IMR-90 (cell line): ENCODE data around the gene HGFAC. TPM values are rescaled to one million over a fixed set of nuclear protein-coding genes. Genes with fewer than 3 reads are reported as not detected.

Experiments used
- ATAC-seq: fragments of 200-7000 bp; cut with Tn5 transposase; 2 replicates; pipeline ENCODE4 v1.9.1; 2020; ENCODE audit warnings: low read depth, mild to moderate bottlenecking, moderate library complexity
- BruUV-seq: library from RNA; stranded (reverse); fragments of 400-500 nt; replicated peaks from 2 replicates; lab custom pipeline; 2021; lab: Mats Ljungman, UMichigan
- CTCF ChIA-PET: fragments of 300-600 bp; formaldehyde crosslinking; extraction: SDS; loops from one replicate; lab custom pipeline; 2021; ENCODE audit warnings: antibody characterized with exemption; lab: Yijun Ruan, JAX
- POLR2A ChIA-PET: fragments of 300-600 bp; sonication (Branson Sonifier 250); formaldehyde crosslinking; loops from one replicate; lab custom pipeline; 2022; ENCODE audit warnings: antibody characterized with exemption; ENCODE audit not compliant: unreplicated experiment; lab: Charles Lee
- DNase-seq: peaks from one replicate; pipeline ENCODE4 v3.0.0; 2013
- H2AFZ ChIP-seq: replicated peaks from 2 replicates; pipeline ENCODE3; 2013; ENCODE audit warnings: low read length, mild to moderate bottlenecking; ENCODE audit not compliant: poor library complexity
- H2AK5ac ChIP-seq: 2 replicates; pipeline ENCODE4 v1.6.1; 2013; ENCODE audit warnings: low read depth, low read length, inconsistent platforms
- H2AK9ac ChIP-seq: replicated peaks from 2 replicates; pipeline ENCODE3; 2013; ENCODE audit warnings: mild to moderate bottlenecking, low read depth, low read length, moderate library complexity; ENCODE audit not compliant: poor library complexity
- H2BK120ac ChIP-seq: 2 replicates; pipeline ENCODE4 v1.6.1; 2013; ENCODE audit warnings: low read depth, low read length, inconsistent platforms
- H2BK15ac ChIP-seq: 3 replicates; pipeline ENCODE4 v1.6.1; 2013; ENCODE audit warnings: low read depth, low read length, inconsistent platforms
- H2BK20ac ChIP-seq: 2 replicates; pipeline ENCODE4 v1.6.1; 2013; ENCODE audit warnings: low read depth, mild to moderate bottlenecking, inconsistent platforms, low read length, moderate library complexity
- H2BK5ac ChIP-seq: 2 replicates; pipeline ENCODE4 v1.6.1; 2013; ENCODE audit warnings: mild to moderate bottlenecking, low read depth, low read length, inconsistent platforms; ENCODE audit not compliant: poor library complexity, severe bottlenecking
- H3K14ac ChIP-seq: replicated peaks from 2 replicates; pipeline ENCODE4 v1.6.1; 2013; ENCODE audit warnings: low read depth, low read length, inconsistent platforms
- H3K18ac ChIP-seq: 2 replicates; pipeline ENCODE4 v1.6.1; 2013; ENCODE audit warnings: low read depth, low read length, control low read depth
- H3K23ac ChIP-seq: 2 replicates; pipeline ENCODE4 v1.6.1; 2013; ENCODE audit warnings: low read depth, low read length, inconsistent platforms
- H3K27ac ChIP-seq: 2 replicates; pipeline ENCODE4 v1.5.1; 2013; ENCODE audit warnings: mild to moderate bottlenecking, control low read depth, low read length; ENCODE audit not compliant: insufficient read depth
- H3K27me3 ChIP-seq: 2 replicates; pipeline ENCODE4 v1.6.1; 2013; ENCODE audit warnings: low read length; ENCODE audit not compliant: control insufficient read depth, insufficient read depth
- H3K36me3 ChIP-seq: 2 replicates; pipeline ENCODE4 v1.6.1; 2013; ENCODE audit warnings: low read length, mixed read lengths; ENCODE audit not compliant: control insufficient read depth, insufficient read depth
- H3K4ac ChIP-seq: 2 replicates; pipeline ENCODE4 v1.6.1; 2013; ENCODE audit warnings: low read depth, low read length, inconsistent platforms
- H3K4me1 ChIP-seq: 2 replicates; pipeline ENCODE4 v1.6.1; 2013; ENCODE audit warnings: low read length, mixed read lengths; ENCODE audit not compliant: control insufficient read depth, insufficient read depth
- H3K4me2 ChIP-seq: 2 replicates; pipeline ENCODE4 v1.6.1; 2013; ENCODE audit warnings: low read depth, mild to moderate bottlenecking, control low read depth, low read length, moderate library complexity
- H3K4me3 ChIP-seq: 2 replicates; pipeline ENCODE4 v1.5.1; 2013; ENCODE audit warnings: low read depth, mild to moderate bottlenecking, control low read depth, low read length, moderate library complexity; ENCODE audit not compliant: insufficient read depth
- H3K56ac ChIP-seq: 2 replicates; pipeline ENCODE4 v1.6.1; 2013; ENCODE audit warnings: low read length, inconsistent platforms; ENCODE audit not compliant: insufficient read depth; ENCODE audit errors: extremely low read depth
- H3K79me1 ChIP-seq, 2 experiments: 2 replicates each; pipeline ENCODE4 v1.6.1; 2013; ENCODE audit warnings: low read length in 2 of 2, inconsistent platforms in 1 of 2, low read depth in 1 of 2
- H3K9ac ChIP-seq: 2 replicates; pipeline ENCODE4 v1.6.1; 2013; ENCODE audit warnings: low read depth, low read length, control low read depth
- H3K9me1 ChIP-seq: 2 replicates; pipeline ENCODE4 v1.6.1; 2013; ENCODE audit warnings: low read length, inconsistent platforms; ENCODE audit not compliant: insufficient read depth
- H3K9me3 ChIP-seq: 2 replicates; pipeline ENCODE4 v1.6.1; 2013; ENCODE audit warnings: low read length; ENCODE audit not compliant: control insufficient read depth, insufficient read depth
- H4K20me1 ChIP-seq: 2 replicates; pipeline ENCODE4 v1.6.1; 2013; ENCODE audit warnings: low read length, inconsistent platforms; ENCODE audit not compliant: insufficient read depth
- H4K5ac ChIP-seq: 2 replicates; pipeline ENCODE4 v1.6.1; 2013; ENCODE audit warnings: mild to moderate bottlenecking, low read depth, low read length, control low read depth
- H4K8ac ChIP-seq, 2 experiments: 2 replicates each; pipeline ENCODE4 v1.6.1; 2013; ENCODE audit warnings: low read depth in 2 of 2, low read length in 2 of 2, control low read depth in 1 of 2, inconsistent platforms in 1 of 2
- H4K91ac ChIP-seq: 2 replicates; pipeline ENCODE4 v1.6.1; 2013; ENCODE audit warnings: low read depth, low read length, inconsistent platforms; ENCODE audit not compliant: insufficient read depth
- BHLHE40 ChIP-seq: fragments of 150-350 bp; IDR thresholded peaks from 2 replicates; pipeline ENCODE4 v1.6.1; 2016; ENCODE audit warnings: mild to moderate bottlenecking, low read depth, low read length
- CHD1 ChIP-seq: IDR thresholded peaks from 2 replicates; pipeline ENCODE4 v1.6.1; 2012; ENCODE audit warnings: low read depth, low read length, improper control_type of control experiment
- ELK1 ChIP-seq: fragments of 150-350 bp; IDR thresholded peaks from 2 replicates; pipeline ENCODE4 v1.6.1; 2016; ENCODE audit warnings: low read depth, mild to moderate bottlenecking, low read length, moderate library complexity, borderline replicate concordance
- MAFK ChIP-seq: IDR thresholded peaks from 2 replicates; pipeline ENCODE4 v1.6.1; 2012; ENCODE audit warnings: low read depth, low read length, improper control_type of control experiment
- MAZ ChIP-seq: IDR thresholded peaks from 2 replicates; pipeline ENCODE4 v1.6.1; 2012; ENCODE audit warnings: low read depth, mild to moderate bottlenecking, low read length, improper control_type of control experiment, moderate library complexity, borderline replicate concordance
- MXI1 ChIP-seq: IDR thresholded peaks from 2 replicates; pipeline ENCODE4 v1.6.1; 2012; ENCODE audit warnings: low read depth, mild to moderate bottlenecking, low read length, moderate library complexity, borderline replicate concordance
- NFE2L2 ChIP-seq: fragments of 150-350 bp; IDR thresholded peaks from 2 replicates; pipeline ENCODE4 v1.6.1; 2016; ENCODE audit warnings: low read depth, mild to moderate bottlenecking, low read length
- RAD21 ChIP-seq: IDR thresholded peaks from 2 replicates; pipeline ENCODE4 v1.6.1; 2012; ENCODE audit warnings: low read length, improper control_type of control experiment
- RCOR1 ChIP-seq: IDR thresholded peaks from 2 replicates; pipeline ENCODE4 v1.6.1; 2012; ENCODE audit warnings: mild to moderate bottlenecking, low read length, improper control_type of control experiment; ENCODE audit not compliant: insufficient replicate concordance
- RFX5 ChIP-seq: IDR thresholded peaks from 2 replicates; pipeline ENCODE4 v1.8.0; 2012; ENCODE audit warnings: low read depth, mild to moderate bottlenecking, low read length, moderate library complexity
- SMC3 ChIP-seq: fragments of 150-350 bp; IDR thresholded peaks from 2 replicates; pipeline ENCODE4 v1.6.1; 2016; ENCODE audit warnings: low read depth, mild to moderate bottlenecking, antibody characterized with exemption, low read length, moderate library complexity
- USF2 ChIP-seq: fragments of 150-350 bp; IDR thresholded peaks from 2 replicates; pipeline ENCODE4 v1.6.1; 2017; ENCODE audit warnings: mild to moderate bottlenecking, antibody characterized with exemption, low read length, low read depth
- WGBS, 2 experiments: methylation state at CpG; one replicate each; pipeline versions ENCODE4 v1.1.5 to v1.1.7; 2013; ENCODE audit warnings: missing lambda C conversion rate in 2 of 2; ENCODE audit not compliant: insufficient read length in 1 of 2; ENCODE audit errors: extremely low coverage in 2 of 2; 5-methylcytosine and 5-hydroxymethylcytosine counted together
- dilution Hi-C: fragments of 300-500 bp; cut with HindIII; formaldehyde crosslinking; loops from one replicate; pipeline ENCODE4 v1.14.3; 2018; ENCODE audit warnings: low sequenced_read_pairs; ENCODE audit not compliant: unreplicated experiment
- in situ Hi-C: fragments of 300-500 bp; cut with MboI; formaldehyde crosslinking; loops from 3 replicates; pipeline ENCODE4 v1.14.3; 2019; ENCODE audit warnings: low sequenced_read_pairs, inconsistent platforms, mixed read lengths
- intact Hi-C: fragments of 100-400 bp; cut with micrococcal nuclease; formaldehyde crosslinking; loops from 2 replicates; pipeline ENCODE4 v1.10.0; 2022
- polyA plus RNA-seq, 3 experiments: library from polyadenylated mRNA; depleted of rRNA; stranded (reverse); fragments of >200 nt; gene quantifications; 2 replicates each; pipeline ENCODE4 v1.2.3, GENCODE V29; 2012; ENCODE audit warnings: low replicate concordance in 1 of 3
- total RNA-seq: library from RNA; depleted of rRNA; stranded (reverse); fragments of >200 nt; gene quantifications from 2 replicates; pipeline ENCODE4 v1.2.3, GENCODE V29; 2012
- TF ChIP-seq, protein P1 (sequence below): conservative IDR thresholded peaks from 2 replicates; pipeline ENCODE4 v1.5.1; 2012; ENCODE audit warnings: mild to moderate bottlenecking, low read depth, low read length, improper control_type of control experiment

The HGFAC gene
- total and polyA plus RNA-seq, 2 of the 4 experiments (the other 2 are of a cell fraction) = 0.05 TPM; not detected in 1

DNA sequence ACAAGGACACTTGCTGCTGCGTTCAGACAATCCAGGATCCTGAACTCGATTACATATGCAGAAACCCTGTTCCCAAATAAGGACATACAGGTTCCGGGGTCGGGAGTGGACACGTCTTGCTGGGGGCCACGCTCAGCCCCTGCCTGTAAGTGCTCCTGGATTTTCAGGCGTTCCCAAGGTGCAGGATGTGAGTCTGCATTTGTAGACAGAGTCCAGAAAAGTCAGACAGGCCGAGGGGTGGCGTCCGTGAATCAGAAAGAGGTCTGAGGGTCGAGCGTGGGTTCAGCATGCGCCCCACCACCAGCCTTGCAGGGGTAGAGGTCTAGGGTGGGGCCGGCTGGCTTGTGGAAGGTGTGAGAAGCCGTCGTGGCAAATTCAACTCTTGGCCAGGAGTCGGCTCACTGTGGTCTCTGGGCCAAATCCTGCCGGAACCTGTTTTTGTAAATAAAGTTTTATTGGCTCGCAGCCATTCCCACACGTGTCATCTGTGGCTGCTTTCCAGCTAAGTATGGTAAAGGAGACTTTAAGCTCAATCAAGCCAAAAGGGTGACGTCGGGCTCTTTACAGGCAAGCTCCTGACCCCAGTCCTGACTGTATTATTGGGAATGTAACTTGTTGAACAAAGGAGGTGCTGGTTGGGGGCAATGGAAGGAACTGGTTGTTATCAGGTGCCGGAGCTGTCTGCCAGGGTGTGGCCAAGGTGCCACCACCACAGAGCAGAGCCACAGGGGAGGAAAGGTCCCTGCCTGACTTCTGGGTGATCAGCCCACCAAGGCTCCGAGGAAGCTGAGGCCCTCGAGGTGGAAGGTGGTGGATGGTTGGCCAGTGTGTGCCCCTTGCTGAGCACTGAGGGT lies 28.7 kb downstream of the HGFAC start:
- Histone ChIP-seq H3K4me3 (no peak overlapping the region), H3K36me3 (no peaks in the 10 kb centered on the region), H4K20me1 (0 out of 2 replicates have a peak, but pooled peaks cover 8% of the 10 kb centered on the region), H2AK9ac (no peak overlapping the region), H4K5ac (no peak overlapping the region), H3K23ac (no peak overlapping the region), H3K4me1 (no peaks in the 10 kb centered on the region), H3K14ac (no peak overlapping the region), H3K56ac (no peak overlapping the region), H3K9me1 (0 out of 2 replicates have a peak, but pooled peaks cover 5% of the 10 kb centered on the region), H4K8ac (no peak overlapping the region), H3K18ac (no peak overlapping the region), H3K4me2 (no peak overlapping the region), H2BK15ac (no peak overlapping the region), H4K91ac (no peak overlapping the region), H2BK5ac (no peak overlapping the region), H3K9me3 (no peaks in the 10 kb centered on the region), H2BK120ac (no peak overlapping the region), H3K27ac (no peak overlapping the region), H2AK5ac (no peak overlapping the region), H3K27me3 (peaks cover 36% of the 10 kb centered on the region; the same call in 1 of the 2 replicates), H2BK20ac (no peak overlapping the region), H2AFZ (no peak overlapping the region), H3K4ac (no peak overlapping the region), H3K79me1 (no peaks in the 10 kb centered on the region), H3K9ac (no peak overlapping the region)
- intact Hi-C loops (no loop called here), dilution Hi-C loops (no loop called here), in situ Hi-C loops (no loop called here)
- ATAC-seq (peak; percentile 50; the same call in 1 of the 2 replicates), DNase-seq (peak; percentile 60)
- no TSS peak for BruUV-seq
- 50% methylated on average over 11 of the region's 25 CpGs; no CpG with 5 or more reads in 1 of the 2 experiments for WGBS, 2 experiments
- CTCF ChIA-PET = interaction anchor here (1.1 kb wide), 1 partner anchor 10 kb away, joined by 9 read pairs; no protein-coding TSS in a partner anchor
- POLR2A ChIA-PET = interaction anchor here (0.6 kb wide), 1 partner anchor 95 kb away, joined by 3 read pairs; no protein-coding TSS in a partner anchor
- TF ChIP-seq ELK1 (no peak), MAFK (no peak), CHD1 (no peak), MXI1 (no peak), USF2 (peak; percentile 32; the same call in 1 of the 2 replicates), RCOR1 (no peak), SMC3 (no peak), NFE2L2 (no peak), RFX5 (no peak), MAZ (no peak), RAD21 (no peak), BHLHE40 (peak; percentile 80)
- TF ChIP-seq, protein P1, sequence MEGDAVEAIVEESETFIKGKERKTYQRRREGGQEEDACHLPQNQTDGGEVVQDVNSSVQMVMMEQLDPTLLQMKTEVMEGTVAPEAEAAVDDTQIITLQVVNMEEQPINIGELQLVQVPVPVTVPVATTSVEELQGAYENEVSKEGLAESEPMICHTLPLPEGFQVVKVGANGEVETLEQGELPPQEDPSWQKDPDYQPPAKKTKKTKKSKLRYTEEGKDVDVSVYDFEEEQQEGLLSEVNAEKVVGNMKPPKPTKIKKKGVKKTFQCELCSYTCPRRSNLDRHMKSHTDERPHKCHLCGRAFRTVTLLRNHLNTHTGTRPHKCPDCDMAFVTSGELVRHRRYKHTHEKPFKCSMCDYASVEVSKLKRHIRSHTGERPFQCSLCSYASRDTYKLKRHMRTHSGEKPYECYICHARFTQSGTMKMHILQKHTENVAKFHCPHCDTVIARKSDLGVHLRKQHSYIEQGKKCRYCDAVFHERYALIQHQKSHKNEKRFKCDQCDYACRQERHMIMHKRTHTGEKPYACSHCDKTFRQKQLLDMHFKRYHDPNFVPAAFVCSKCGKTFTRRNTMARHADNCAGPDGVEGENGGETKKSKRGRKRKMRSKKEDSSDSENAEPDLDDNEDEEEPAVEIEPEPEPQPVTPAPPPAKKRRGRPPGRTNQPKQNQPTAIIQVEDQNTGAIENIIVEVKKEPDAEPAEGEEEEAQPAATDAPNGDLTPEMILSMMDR = no peak
